HG03354 (cell line): ENCODE measurements around the gene DHRS11.

Source experiments
- ATAC-seq: cut with Tn5 transposase; IDR thresholded peaks from one replicate; pipeline ENCODE4 v1.9.1; 2021; ENCODE audit warnings: mild to moderate bottlenecking; ENCODE audit not compliant: unreplicated experiment, poor library complexity, severe bottlenecking

DHRS11 gene

GRCh38 chr17:36611345-36612072 is 19.8 kb downstream of the DHRS11 start:
- ATAC-seq: no peak

- no peak for ATAC-seq
Measured at GRCh38 chr17:36612323-36612722, 20.6 kb downstream of the DHRS11 start.

GRCh38 chr17:36613155-36613554 is 21.5 kb downstream of the DHRS11 start:
- no peak for ATAC-seq

- no peak for ATAC-seq
Measured at GRCh38 chr17:36614081-36614480, 22.4 kb downstream of the DHRS11 start.

GRCh38 chr17:36614933-36615332 is 23.3 kb downstream of the DHRS11 start:
- ATAC-seq: no peak

GRCh38 chr17:36616061-36617029 is 24.7 kb downstream of the DHRS11 start:
- no peak for ATAC-seq

- ATAC-seq: no peak
Measured at GRCh38 chr17:36617773-36618172, 26.1 kb downstream of the DHRS11 start.

GRCh38 chr17:36623281-36623680 is 31.6 kb downstream of the DHRS11 start:
- ATAC-seq: no peak

- no peak for ATAC-seq
Measured at GRCh38 chr17:36625188-36625587, 33.5 kb downstream of the DHRS11 start.

GRCh38 chr17:36627101-36627500 is 35.4 kb downstream of the DHRS11 start:
- no peak for ATAC-seq

- no peak for ATAC-seq
Measured at GRCh38 chr17:36628576-36628975, 36.9 kb downstream of the DHRS11 start.

- no peak for ATAC-seq
Measured at GRCh38 chr17:36629252-36629847, 37.7 kb downstream of the DHRS11 start.

- no peak for ATAC-seq
Measured at GRCh38 chr17:36629970-36630502, 38.4 kb downstream of the DHRS11 start.

GRCh38 chr17:36631022-36631421 is 39.3 kb downstream of the DHRS11 start:
- ATAC-seq: no peak

- no peak for ATAC-seq
Measured at GRCh38 chr17:36632916-36633771, 41.5 kb downstream of the DHRS11 start.

- ATAC-seq: no peak
Measured at GRCh38 chr17:36640346-36640745, 48.7 kb downstream of the DHRS11 start.

- no peak for ATAC-seq
Measured at GRCh38 chr17:36640836-36641235, 49.2 kb downstream of the DHRS11 start.

- ATAC-seq: no peak
Measured at GRCh38 chr17:36641331-36641876, 49.7 kb downstream of the DHRS11 start.
